K562 (cell line): ENCODE data around the gene GALNT15.

ENCODE experiments used
- CCNT2 ChIP-seq: IDR thresholded peaks from 2 replicates; pipeline ENCODE4 v1.6.1; 2011; ENCODE audit warnings: borderline replicate concordance, low read depth, mild to moderate bottlenecking, moderate library complexity, mixed read lengths, low read length; ENCODE audit not compliant: insufficient read length; ENCODE audit errors: extremely low read depth
- JUNB ChIP-seq: fragments of 450-650 bp; formaldehyde crosslinking; conservative IDR thresholded peaks from 2 replicates; pipeline ENCODE4 v1.4.0; 2020; ENCODE audit warnings: mild to moderate bottlenecking
- KAT8 ChIP-seq: fragments of 450-650 bp; IDR thresholded peaks from 2 replicates; pipeline ENCODE4 v1.6.1; 2016; ENCODE audit warnings: low read depth, mild to moderate bottlenecking
- SMAD1 ChIP-seq: fragments of 150-350 bp; IDR thresholded peaks from 2 replicates; pipeline ENCODE4 v1.6.1; 2014; ENCODE audit warnings: low read length, low read depth; ENCODE audit not compliant: partially characterized antibody
- SP1 ChIP-seq: sonication (generic); formaldehyde crosslinking; IDR thresholded peaks from 2 replicates; pipeline ENCODE4 v1.8.1; 2022; ENCODE audit warnings: mild to moderate bottlenecking, missing genetic modification reagents
- ZNF324 ChIP-seq: fragments of 250-450 bp; sonication (Bioruptor Pico); IDR thresholded peaks from 2 replicates; pipeline ENCODE4 v1.4.0; 2020; ENCODE audit warnings: mild to moderate bottlenecking
- TF ChIP-seq, protein P1 (sequence below), 3 experiments: IDR thresholded peaks in 2 of 3; conservative IDR thresholded peaks in 1 of 3; 2 replicates each; pipeline ENCODE4 v1.5.1; 2011 to 2012; ENCODE audit warnings: low read length in 3 of 3, mild to moderate bottlenecking in 3 of 3, control low read depth in 2 of 3, improper control_type of control experiment in 1 of 3, inconsistent platforms in 1 of 3, low read depth in 1 of 3, mixed read lengths in 1 of 3, moderate library complexity in 1 of 3; ENCODE audit not compliant: insufficient read depth in 2 of 3

DNA sequence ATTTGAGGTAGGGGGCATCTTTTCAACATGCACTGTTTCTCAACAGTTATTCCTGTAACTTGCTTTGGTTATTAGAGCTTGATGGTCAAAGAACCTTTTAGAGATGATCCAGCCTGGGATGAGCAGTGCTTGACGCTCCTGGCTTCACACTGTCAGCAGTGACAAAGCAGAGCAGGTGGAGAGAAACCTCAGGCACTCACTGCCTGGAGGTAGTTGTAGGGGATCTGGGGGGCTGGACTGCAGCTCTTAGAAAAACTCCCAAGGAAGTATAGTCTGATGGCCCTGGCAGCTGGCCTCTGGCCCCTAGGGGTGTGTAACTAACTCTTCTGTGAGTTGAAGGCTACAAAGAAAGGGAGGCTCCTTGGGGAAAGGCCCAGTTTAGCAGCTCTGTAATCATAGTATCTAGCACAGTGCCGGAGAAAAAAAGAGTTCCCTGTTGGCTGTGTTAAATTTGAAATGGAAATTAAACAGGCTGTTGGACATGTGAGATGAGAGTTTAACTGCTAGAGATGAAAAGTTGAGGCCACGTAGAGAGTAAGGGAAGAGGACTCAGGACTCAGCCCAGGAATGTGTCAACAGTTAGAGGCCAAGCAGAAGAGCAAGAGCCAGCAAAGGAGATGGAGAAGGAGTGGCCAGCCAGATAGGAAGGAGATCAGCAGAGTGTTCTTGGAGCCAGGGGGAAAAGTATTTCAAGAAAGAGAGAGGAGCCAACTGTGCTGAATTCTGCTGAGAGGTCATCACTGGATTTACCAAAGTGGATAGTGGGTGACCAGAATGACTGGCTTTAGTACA is 104.7 kb downstream of the GALNT15 start:
- TF ChIP-seq SMAD1 (no peak), CCNT2 (no peak), KAT8 (no peak), SP1 (no peak), ZNF324 (CRISPR knock-in tag) (no peak), JUNB (CRISPR knock-in tag) (no peak)
- TF ChIP-seq, protein P1, sequence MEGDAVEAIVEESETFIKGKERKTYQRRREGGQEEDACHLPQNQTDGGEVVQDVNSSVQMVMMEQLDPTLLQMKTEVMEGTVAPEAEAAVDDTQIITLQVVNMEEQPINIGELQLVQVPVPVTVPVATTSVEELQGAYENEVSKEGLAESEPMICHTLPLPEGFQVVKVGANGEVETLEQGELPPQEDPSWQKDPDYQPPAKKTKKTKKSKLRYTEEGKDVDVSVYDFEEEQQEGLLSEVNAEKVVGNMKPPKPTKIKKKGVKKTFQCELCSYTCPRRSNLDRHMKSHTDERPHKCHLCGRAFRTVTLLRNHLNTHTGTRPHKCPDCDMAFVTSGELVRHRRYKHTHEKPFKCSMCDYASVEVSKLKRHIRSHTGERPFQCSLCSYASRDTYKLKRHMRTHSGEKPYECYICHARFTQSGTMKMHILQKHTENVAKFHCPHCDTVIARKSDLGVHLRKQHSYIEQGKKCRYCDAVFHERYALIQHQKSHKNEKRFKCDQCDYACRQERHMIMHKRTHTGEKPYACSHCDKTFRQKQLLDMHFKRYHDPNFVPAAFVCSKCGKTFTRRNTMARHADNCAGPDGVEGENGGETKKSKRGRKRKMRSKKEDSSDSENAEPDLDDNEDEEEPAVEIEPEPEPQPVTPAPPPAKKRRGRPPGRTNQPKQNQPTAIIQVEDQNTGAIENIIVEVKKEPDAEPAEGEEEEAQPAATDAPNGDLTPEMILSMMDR (IDR thresholded peaks at IDR 0.05 in 2 of 3, conservative IDR thresholded peaks at IDR 0.05 in 1 of 3; ENCODE audit: insufficient read depth in 2 of 3, low read depth in 1 of 3, low read length in 3 of 3), result no peak
